Right atrium auricular region (tissue), 2 donors: Measurements from ENCODE around the gene AP3D1. TPM values are rescaled to one million over a fixed set of nuclear protein-coding genes. Genes with fewer than 3 reads are reported as not detected.
"Not testable (repeated sequence)": the region's sequence is repeated elsewhere in the genome, so short reads cannot be mapped to it uniquely, and the experiment has no call there.

Experiments
- DNase-seq: peaks from one replicate; pipeline ENCODE4 v3.0.0-alpha.2; 2019; ENCODE audit warnings: low spot score
- H3K27ac ChIP-seq, 2 donors: fragments of 200-600 bp; sonication (generic); 1 replicate in 1 of 2; 2 replicates in 1 of 2; pipeline ENCODE4 v1.5.1; 2016 to 2019
- H3K27me3 ChIP-seq, 2 donors: fragments of 200-600 bp; sonication (generic); one replicate each; pipeline versions ENCODE4 v1.5.1 to v1.6.0; 2017 to 2019
- H3K36me3 ChIP-seq: fragments of 200-600 bp; sonication (generic); one replicate; pipeline ENCODE4 v1.5.1; 2016
- H3K4me1 ChIP-seq, 2 donors: fragments of 200-600 bp; sonication (generic); one replicate each; pipeline versions ENCODE4 v1.5.1 to v1.6.0; 2017 to 2019
- H3K4me3 ChIP-seq, 2 donors: fragments of 200-600 bp; sonication (generic); 1 replicate in 1 of 2; 2 replicates in 1 of 2; pipeline ENCODE4 v1.5.1; 2017 to 2019; ENCODE audit warnings: mild to moderate bottlenecking in 1 of 2, moderate library complexity in 1 of 2
- H3K9me3 ChIP-seq, 2 donors: fragments of 200-600 bp; sonication (generic); one replicate each; pipeline ENCODE4 v1.5.1; 2019
- total RNA-seq, 2 donors: library from RNA; depleted of rRNA; stranded (reverse); fragments of >200 nt; gene quantifications; one replicate each; pipeline ENCODE4 v1.1.0, GENCODE V29; 2016
- TF ChIP-seq, protein P1 (sequence below), 2 donors: fragments of 200-600 bp; sonication (generic); IDR thresholded peaks; one replicate each; pipeline ENCODE4 v1.5.1; 2019; ENCODE audit warnings: antibody characterized with exemption in 2 of 2

AP3D1 gene
- total RNA-seq = 10 to 100 TPM; 82.7 to 95.8 TPM

DNA sequence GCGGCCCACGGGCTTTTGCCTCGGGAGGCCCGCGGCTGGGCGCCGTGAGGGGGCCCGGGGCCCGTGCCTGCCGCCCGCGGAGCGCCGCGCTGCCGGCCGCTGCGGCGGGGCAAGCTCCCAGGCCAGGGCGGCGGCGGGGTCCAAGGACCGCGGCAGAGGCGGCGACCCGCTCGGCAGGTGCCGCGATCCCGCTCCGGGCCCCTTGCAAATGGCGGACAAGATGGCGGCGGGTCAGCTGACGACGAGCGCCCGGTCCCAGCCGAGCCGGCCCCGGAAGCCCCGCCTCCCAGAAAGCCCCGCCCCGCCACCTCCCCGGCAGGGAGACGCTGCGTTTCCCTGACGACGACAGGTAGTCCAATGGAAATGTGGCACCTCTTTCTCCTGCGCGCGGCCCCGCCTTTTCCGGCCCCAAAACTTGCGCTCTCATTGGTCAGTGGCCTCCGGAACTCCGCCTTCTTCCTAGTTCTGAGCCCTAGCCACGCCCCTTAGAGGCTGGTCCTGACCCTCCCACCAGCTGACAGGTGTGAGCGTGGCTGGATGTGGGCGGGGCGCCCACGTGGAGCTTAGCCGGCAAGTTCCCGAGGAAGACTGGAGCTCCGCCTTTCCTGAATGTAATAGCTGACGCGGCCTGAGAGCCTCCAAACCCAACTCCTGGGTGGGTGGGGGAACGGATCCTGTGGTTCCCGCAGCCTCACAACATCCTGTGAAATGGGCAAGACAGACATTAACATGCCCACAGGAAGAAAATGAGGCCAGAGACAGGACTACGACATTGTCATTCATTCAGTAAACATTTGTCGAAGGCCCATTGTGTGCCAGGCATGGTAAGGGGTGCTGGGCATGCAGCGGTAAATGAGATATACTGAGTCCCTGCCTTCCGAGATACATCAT, at the start of gene AP3D1:
TSS of gene AP3D1 (minus strand) at position 228 of the 891 bp plus-strand sequence. CDS start 232 bp downstream, outside the sequence.
- Histone ChIP-seq H3K36me3 (no peaks in the 10 kb centered on the region), H3K4me3 (peak within 1 kb of the TSS; percentile 85 to 97), H3K9me3 (no peaks in the 10 kb centered on the region), H3K27ac (peak within 1 kb of the TSS; percentile 89 to 92), H3K4me1 (peaks cover 0 to 39% of the 10 kb centered on the region in 2 donors), H3K27me3 (no peaks in the 10 kb centered on the region)
- TF ChIP-seq, protein P1, sequence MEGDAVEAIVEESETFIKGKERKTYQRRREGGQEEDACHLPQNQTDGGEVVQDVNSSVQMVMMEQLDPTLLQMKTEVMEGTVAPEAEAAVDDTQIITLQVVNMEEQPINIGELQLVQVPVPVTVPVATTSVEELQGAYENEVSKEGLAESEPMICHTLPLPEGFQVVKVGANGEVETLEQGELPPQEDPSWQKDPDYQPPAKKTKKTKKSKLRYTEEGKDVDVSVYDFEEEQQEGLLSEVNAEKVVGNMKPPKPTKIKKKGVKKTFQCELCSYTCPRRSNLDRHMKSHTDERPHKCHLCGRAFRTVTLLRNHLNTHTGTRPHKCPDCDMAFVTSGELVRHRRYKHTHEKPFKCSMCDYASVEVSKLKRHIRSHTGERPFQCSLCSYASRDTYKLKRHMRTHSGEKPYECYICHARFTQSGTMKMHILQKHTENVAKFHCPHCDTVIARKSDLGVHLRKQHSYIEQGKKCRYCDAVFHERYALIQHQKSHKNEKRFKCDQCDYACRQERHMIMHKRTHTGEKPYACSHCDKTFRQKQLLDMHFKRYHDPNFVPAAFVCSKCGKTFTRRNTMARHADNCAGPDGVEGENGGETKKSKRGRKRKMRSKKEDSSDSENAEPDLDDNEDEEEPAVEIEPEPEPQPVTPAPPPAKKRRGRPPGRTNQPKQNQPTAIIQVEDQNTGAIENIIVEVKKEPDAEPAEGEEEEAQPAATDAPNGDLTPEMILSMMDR (IDR thresholded peaks at IDR 0.05) = no peak
- DNase-seq = peak; percentile 100

DNA sequence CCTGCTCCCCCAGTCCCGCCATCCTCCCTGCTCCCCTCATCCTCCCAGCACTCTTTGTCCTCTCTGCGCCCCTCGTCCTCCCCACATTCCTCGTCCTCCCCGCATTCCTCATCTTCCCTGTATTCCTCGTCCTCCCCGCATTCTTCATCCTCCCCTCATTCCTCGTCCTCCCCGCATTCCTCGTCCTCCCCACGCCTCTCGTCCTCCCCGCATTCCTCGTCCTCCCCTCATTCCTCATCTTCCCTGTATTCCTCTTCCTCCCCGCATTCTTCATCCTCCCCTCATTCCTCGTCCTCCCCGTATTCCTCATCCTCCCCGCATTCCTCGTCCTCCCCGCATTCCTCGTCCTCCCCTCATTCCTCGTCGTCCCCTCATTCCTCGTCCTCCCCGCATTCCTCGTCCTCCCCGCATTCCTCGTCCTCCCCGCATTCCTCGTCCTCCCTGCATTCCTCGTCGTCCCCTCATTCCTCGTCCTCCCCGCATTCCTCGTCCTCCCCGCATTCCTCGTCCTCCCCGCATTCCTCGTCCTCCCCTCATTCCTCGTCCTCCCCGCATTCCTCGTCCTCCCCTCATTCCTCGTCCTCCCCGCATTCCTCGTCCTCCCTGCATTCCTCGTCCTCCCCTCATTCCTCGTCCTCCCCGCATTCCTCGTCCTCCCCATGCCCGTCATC, 49.4 kb upstream of the AP3D1 start:
- H3K27ac ChIP-seq, DNase-seq, H3K9me3 ChIP-seq, H3K27me3 ChIP-seq, H3K4me3 ChIP-seq: not testable (repeated sequence)
- peaks cover 0 to 22% of the 10 kb centered on the region in 2 donors for H3K4me1 ChIP-seq
- peaks cover 23% of the 10 kb centered on the region for H3K36me3 ChIP-seq

DNA sequence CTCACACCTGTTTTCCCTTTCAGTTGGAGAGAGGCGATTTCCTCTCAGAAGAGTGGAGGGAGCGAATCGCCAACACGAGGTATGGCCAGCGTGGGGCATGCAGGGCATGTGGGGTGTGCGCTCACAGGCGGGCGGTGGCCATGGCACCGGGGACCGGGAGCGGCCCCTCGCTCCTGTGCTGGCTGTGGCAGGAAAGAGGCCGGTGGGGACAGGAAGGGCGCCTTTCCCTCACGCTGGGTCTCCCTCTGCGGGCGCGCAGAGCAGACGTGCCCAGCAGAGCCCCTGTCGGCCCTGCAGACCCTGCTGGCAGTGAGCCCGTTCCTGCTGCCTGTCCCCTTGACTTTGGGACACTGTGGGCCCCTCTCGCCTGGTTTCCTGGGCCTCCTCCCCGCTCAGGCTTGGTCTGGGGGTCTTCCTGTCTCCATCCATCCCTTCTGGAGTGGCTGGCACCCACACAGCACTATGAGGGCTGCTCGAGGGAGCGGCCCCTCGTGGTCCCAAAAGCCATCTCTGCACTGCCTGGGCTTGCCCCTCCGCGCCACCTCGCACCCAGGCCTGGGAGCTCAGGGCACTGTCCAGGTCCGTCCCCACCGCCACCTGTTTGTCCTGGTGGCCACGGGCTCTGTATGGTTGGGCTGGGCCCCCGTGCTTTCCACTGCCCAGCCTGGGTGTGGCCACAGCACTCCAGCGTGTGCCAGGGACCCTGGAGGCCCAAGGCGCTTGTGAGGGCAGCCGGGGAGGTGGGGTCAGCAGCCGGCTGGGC, 48.7 kb upstream of the AP3D1 start:
- no peak overlapping the region for H3K4me3 ChIP-seq
- no peaks in the 10 kb centered on the region for H3K27me3 ChIP-seq
- peaks cover 0 to 22% of the 10 kb centered on the region in 2 donors for H3K4me1 ChIP-seq
- no peak for DNase-seq
- H3K36me3 ChIP-seq = peaks cover 30% of the 10 kb centered on the region
- TF ChIP-seq, protein P1 (IDR thresholded peaks at IDR 0.05) = no peak
- H3K9me3 ChIP-seq = no peaks in the 10 kb centered on the region
- H3K27ac ChIP-seq = no peak overlapping the region

DNA sequence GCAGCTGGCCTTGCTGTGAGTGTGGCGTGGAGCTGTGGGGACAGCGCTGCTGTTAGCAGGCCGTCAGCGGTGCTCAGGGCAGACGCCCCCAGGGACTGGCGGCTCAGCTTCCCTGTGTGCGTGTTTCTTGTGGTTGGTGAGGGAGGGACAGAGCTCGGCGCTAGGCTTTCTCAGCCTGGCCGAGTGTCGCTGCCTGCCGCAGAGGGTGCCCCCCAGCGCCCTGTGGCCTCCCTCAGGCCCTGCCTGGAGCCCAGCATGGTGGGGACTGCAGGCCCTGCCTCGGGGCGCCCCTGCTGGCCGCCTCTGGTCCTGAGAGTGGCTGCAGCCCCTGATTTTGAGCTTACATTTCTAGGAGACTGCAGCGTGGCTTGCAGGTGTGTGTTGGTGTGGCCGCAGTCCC, 47.8 kb upstream of the AP3D1 start:
- peaks cover 0 to 17% of the 10 kb centered on the region in 2 donors for H3K4me1 ChIP-seq
- H3K9me3 ChIP-seq = no peaks in the 10 kb centered on the region
- no peak overlapping the region for H3K4me3 ChIP-seq
- no peak for DNase-seq
- no peaks in the 10 kb centered on the region for H3K27me3 ChIP-seq
- H3K36me3 ChIP-seq = peaks cover 38% of the 10 kb centered on the region
- TF ChIP-seq, protein P1 (IDR thresholded peaks at IDR 0.05) = peak in 1 of 2 donors; percentile 55
- H3K27ac ChIP-seq = no peak overlapping the region

DNA sequence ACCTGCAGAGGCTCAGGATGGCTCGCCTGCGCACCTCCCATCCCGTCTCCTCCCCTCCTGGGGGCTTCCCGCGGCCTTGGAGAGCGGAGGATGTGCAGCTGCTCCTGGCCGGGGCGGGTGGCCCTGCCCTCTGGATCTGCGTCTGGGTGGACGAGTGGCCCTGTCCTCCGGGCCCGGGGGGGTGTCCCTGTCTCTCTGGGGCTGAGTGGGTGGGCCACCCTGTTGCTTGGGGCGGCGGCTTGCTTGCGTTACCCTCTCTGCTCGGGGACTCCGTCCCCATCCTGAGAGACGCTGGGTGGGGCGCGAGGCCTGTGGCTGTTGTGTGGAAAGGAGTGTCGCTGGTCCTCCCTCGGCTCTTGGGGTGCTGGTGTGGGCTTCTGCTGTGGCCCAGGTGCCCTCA, 47.0 kb upstream of the AP3D1 start:
- TF ChIP-seq, protein P1 (IDR thresholded peaks at IDR 0.05) = no peak
- Histone ChIP-seq H3K36me3 (peaks cover 47% of the 10 kb centered on the region), H3K4me3 (no peak overlapping the region)

More for the DNA sequence above, 47.0 kb upstream of the AP3D1 start:
- peaks cover 0 to 13% of the 10 kb centered on the region in 2 donors for H3K4me1 ChIP-seq
- DNase-seq = no peak
- H3K27me3 ChIP-seq = no peaks in the 10 kb centered on the region
- no peaks in the 10 kb centered on the region for H3K9me3 ChIP-seq
- H3K27ac ChIP-seq = no peak overlapping the region
